A549 (cell line): Measurements from ENCODE around the gene TTC33. TPM values are rescaled to one million over a fixed set of nuclear protein-coding genes. Genes with fewer than 3 reads are reported as not detected.

ENCODE experiments used
- ATAC-seq, 2 experiments: fragments of 200-7000 bp in 1 of 2; fragments of >200 bp in 1 of 2; cut with Nextera tagmentation in 1 of 2; cut with Tn5 transposase in 1 of 2; 3 replicates each; pipeline versions ENCODE4 v1.8.0 to v1.9.1; 2018 to 2020; ENCODE audit warnings: mild to moderate bottlenecking in 1 of 2, moderate library complexity in 1 of 2
- CTCF ChIA-PET: fragments of 300-600 bp; sonication (Branson Sonifier 250); formaldehyde crosslinking; extraction: SDS; loops from one replicate; lab custom pipeline; 2021; ENCODE audit warnings: antibody characterized with exemption, inconsistent platforms; lab: Yijun Ruan, JAX
- POLR2A ChIA-PET: fragments of 350-600 bp; formaldehyde crosslinking; extraction: SDS; loops from one replicate; lab custom pipeline; 2021; ENCODE audit warnings: antibody characterized with exemption, inconsistent platforms; lab: Yijun Ruan, JAX
- DNase-seq, 2 experiments: peaks; one replicate each; pipeline versions ENCODE4 v3.0.0 to v3.0.0-alpha.2; 2011 to 2016; ENCODE audit warnings: low read depth in 1 of 2, low spot score in 1 of 2
- FAIRE-seq: peaks from 2 replicates; lab custom pipeline; 2011; peaks lifted over from hg19 to GRCh38; lab: Jason Lieb, UNC
- H3K27ac ChIP-seq, 2 experiments: fragments of >200 bp; sonication (Bioruptor Twin); formaldehyde crosslinking; 3 replicates each; pipeline ENCODE4 v1.5.1; 2016 to 2017
- H3K4me1 ChIP-seq: fragments of >200 bp; sonication (Bioruptor Twin); formaldehyde crosslinking; 3 replicates; pipeline ENCODE4 v1.6.1; 2016
- H3K4me2 ChIP-seq: fragments of >200 bp; sonication (Bioruptor Twin); formaldehyde crosslinking; 3 replicates; pipeline ENCODE4 v1.6.1; 2016
- H3K4me3 ChIP-seq: fragments of >200 bp; sonication (Bioruptor Twin); formaldehyde crosslinking; 3 replicates; pipeline ENCODE4 v1.5.1; 2016
- H3K9me3 ChIP-seq: fragments of >200 bp; sonication (Bioruptor Twin); formaldehyde crosslinking; 3 replicates; pipeline ENCODE4 v1.6.1; 2016
- BHLHE40 ChIP-seq: IDR thresholded peaks from 2 replicates; pipeline ENCODE4 v1.6.1; 2012; ENCODE audit warnings: low read depth, low read length, inconsistent platforms
- CBX8 ChIP-seq: fragments of 200-600 bp; sonication (generic); IDR thresholded peaks from 2 replicates; pipeline ENCODE4 v1.6.1; 2016
- CEBPB ChIP-seq, 2 experiments: fragments of >200 bp in 1 of 2; sonication (Bioruptor Twin) in 1 of 2; formaldehyde crosslinking in 1 of 2; IDR thresholded peaks; 2 replicates each; pipeline ENCODE4 v1.6.1; 2012 to 2016
- CHD2 ChIP-seq: fragments of 150-350 bp; IDR thresholded peaks from 2 replicates; pipeline ENCODE4 v1.6.1; 2014; ENCODE audit warnings: low read length; ENCODE audit not compliant: partially characterized antibody
- CTCF ChIP-seq: fragments of >200 bp; sonication (Bioruptor Twin); formaldehyde crosslinking; IDR thresholded peaks from 3 replicates; pipeline ENCODE4 v1.5.1; 2016
- EP300 ChIP-seq, 2 experiments: fragments of >200 bp; sonication (Bioruptor Twin); formaldehyde crosslinking; IDR thresholded peaks; 2 replicates in 1 of 2; 3 replicates in 1 of 2; pipeline ENCODE4 v1.6.1; 2016 to 2017
- FOSB ChIP-seq: fragments of 250-450 bp; sonication (Bioruptor Pico); IDR thresholded peaks from 2 replicates; pipeline ENCODE4 v1.5.0; 2020; ENCODE audit warnings: mild to moderate bottlenecking, moderate library complexity
- GATA3 ChIP-seq: IDR thresholded peaks from 2 replicates; pipeline ENCODE4 v1.6.1; 2012; ENCODE audit warnings: borderline replicate concordance
- HES2 ChIP-seq: fragments of >200 bp; sonication (Bioruptor Twin); formaldehyde crosslinking; IDR thresholded peaks from 2 replicates; pipeline ENCODE4 v1.6.1; 2016
- HOXA7 ChIP-seq: fragments of 250-450 bp; sonication (Bioruptor Pico); IDR thresholded peaks from 2 replicates; pipeline ENCODE4 v1.5.0; 2020; ENCODE audit warnings: mild to moderate bottlenecking, moderate library complexity
- HOXB13 ChIP-seq: fragments of 250-450 bp; sonication (Bioruptor Pico); IDR thresholded peaks from 2 replicates; pipeline ENCODE4 v1.5.0; 2020; ENCODE audit warnings: low read depth, mild to moderate bottlenecking, moderate library complexity
- JUN ChIP-seq, 2 experiments: fragments of >200 bp; sonication (Bioruptor Twin); formaldehyde crosslinking; IDR thresholded peaks; 2 replicates in 1 of 2; 3 replicates in 1 of 2; pipeline ENCODE4 v1.6.1; 2016 to 2017
- JUNB ChIP-seq: fragments of >200 bp; sonication (Bioruptor Twin); formaldehyde crosslinking; IDR thresholded peaks from 2 replicates; pipeline ENCODE4 v1.6.1; 2016
- MAFK ChIP-seq: fragments of 450-650 bp; IDR thresholded peaks from 2 replicates; pipeline ENCODE4 v1.6.1; 2014; ENCODE audit not compliant: partially characterized antibody
- MAZ ChIP-seq: fragments of 150-350 bp; IDR thresholded peaks from 2 replicates; pipeline ENCODE4 v1.6.1; 2014; ENCODE audit warnings: antibody characterized with exemption, low read depth, low read length, borderline replicate concordance
- NFE2L2 ChIP-seq: fragments of 150-350 bp; conservative IDR thresholded peaks from 2 replicates; pipeline ENCODE4 v1.6.1; 2014; ENCODE audit warnings: low read length
- NPAS2 ChIP-seq: fragments of 250-450 bp; sonication (Bioruptor Pico); IDR thresholded peaks from 2 replicates; pipeline ENCODE4 v1.8.0; 2022; ENCODE audit warnings: mild to moderate bottlenecking, moderate library complexity, borderline replicate concordance
- NR3C1 ChIP-seq: fragments of >200 bp; sonication (Bioruptor Twin); formaldehyde crosslinking; IDR thresholded peaks from 3 replicates; pipeline ENCODE4 v1.6.1; 2017
- PBX3 ChIP-seq: IDR thresholded peaks from 2 replicates; pipeline ENCODE4 v1.6.1; 2012
- POLR2A ChIP-seq: IDR thresholded peaks from 2 replicates; pipeline ENCODE4 v1.6.1; 2012; ENCODE audit warnings: mild to moderate bottlenecking, low read length
- POLR2AphosphoS2 ChIP-seq: conservative IDR thresholded peaks from 2 replicates; pipeline ENCODE4 v1.6.1; 2012; ENCODE audit warnings: low read length, improper control_type of control experiment, inconsistent platforms
- RAD21 ChIP-seq, 2 experiments: fragments of >200 bp in 1 of 2; sonication (Bioruptor Twin) in 1 of 2; formaldehyde crosslinking in 1 of 2; IDR thresholded peaks in 1 of 2; conservative IDR thresholded peaks in 1 of 2; 2 replicates in 1 of 2; 3 replicates in 1 of 2; pipeline ENCODE4 v1.6.1; 2012 to 2018; ENCODE audit warnings: inconsistent platforms in 1 of 2
- RARB ChIP-seq: fragments of 250-450 bp; sonication (Bioruptor Pico); IDR thresholded peaks from 2 replicates; pipeline ENCODE4 v1.8.0; 2021; ENCODE audit warnings: mild to moderate bottlenecking, moderate library complexity
- RCOR1 ChIP-seq: fragments of 150-350 bp; IDR thresholded peaks from 2 replicates; pipeline ENCODE4 v1.6.1; 2014; ENCODE audit warnings: antibody characterized with exemption, low read length, low read depth
- REST ChIP-seq: fragments of 200-600 bp; sonication (generic); IDR thresholded peaks from 2 replicates; pipeline ENCODE4 v1.6.1; 2016; ENCODE audit warnings: antibody characterized with exemption, mild to moderate bottlenecking, moderate library complexity
- SMC3 ChIP-seq: fragments of >200 bp; sonication (Bioruptor Twin); formaldehyde crosslinking; IDR thresholded peaks from 3 replicates; pipeline ENCODE4 v1.6.1; 2018; ENCODE audit warnings: inconsistent platforms
- SREBF2 ChIP-seq: fragments of 450-650 bp; IDR thresholded peaks from 2 replicates; pipeline ENCODE4 v1.6.1; 2014; ENCODE audit warnings: mild to moderate bottlenecking, moderate library complexity
- ZC3H11A ChIP-seq: fragments of 450-650 bp; IDR thresholded peaks from 2 replicates; pipeline ENCODE4 v1.6.1; 2014; ENCODE audit warnings: antibody characterized with exemption, mild to moderate bottlenecking
- ZSCAN20 ChIP-seq: fragments of 250-450 bp; sonication (Bioruptor Pico); IDR thresholded peaks from 2 replicates; pipeline ENCODE4 v1.8.0; 2022; ENCODE audit warnings: mild to moderate bottlenecking, moderate library complexity
- WGBS: methylation state at CpG from one replicate; pipeline ENCODE4 v1.1.6; 2017; ENCODE audit errors: missing lambda C conversion rate; 5-methylcytosine and 5-hydroxymethylcytosine counted together
- polyA plus RNA-seq, 4 experiments: library from polyadenylated mRNA; depleted of rRNA in 3 of 4; stranded (reverse); fragments of >200 nt; fragmentation: RNase III in 1 of 4; extraction: RNeasy Plus Mini Kit Qiagen cat#74134 plus additional on column Dnase treatment in 1 of 4; gene quantifications; 2 replicates in 3 of 4; 3 replicates in 1 of 4; pipeline ENCODE4 v1.2.3, GENCODE V29; 2011 to 2017

TTC33 gene
- polyA plus RNA-seq, 2 of the 4 experiments (the other 2 are of a cell fraction): 17.1 to 19.8 TPM

GRCh38 chr5:40549616-40550015 is 206.1 kb downstream of the TTC33 start:
- 5% methylated on average over 1 of the region's 1 CpG for WGBS
- Histone ChIP-seq H3K4me3 (no peak overlapping the region), H3K9me3 (peaks cover 2% of the 10 kb centered on the region; the same call in 1 of the 3 replicates), H3K4me2 (no peak overlapping the region), H3K4me1 (peaks cover 58% of the 10 kb centered on the region), H3K27ac (peak overlapping the region; percentile 61 to 81; a peak in 3 of 6 replicates)
- ChIA-PET CTCF (interaction anchor here (1.0 kb wide), 1 partner anchor 12 kb away, joined by 3 read pairs; no protein-coding TSS in a partner anchor), POLR2A (no interaction called here)
- FAIRE-seq (no peak), DNase-seq (no peak), ATAC-seq (no peak)
- TF ChIP-seq PBX3 (no peak), EP300 (IDR thresholded peaks at IDR 0.05) (no peak), CBX8 (no peak), RCOR1 (no peak), POLR2AphosphoS2 (no peak), BHLHE40 (no peak), CHD2 (no peak), POLR2A (no peak), REST (no peak)

GRCh38 chr5:40547994-40548575 is 207.7 kb downstream of the TTC33 start:
- H3K4me3 ChIP-seq: 0 out of 3 replicates have a peak overlapping the region, but pooled peaks have one; percentile 4
- 6% methylated on average over 3 of the region's 3 CpGs for WGBS
- ChIA-PET POLR2A (no interaction called here), CTCF (interaction anchor here (0.6 to 1.2 kb wide), 2 partner anchors 10 to 1282 kb away, joined by 3 read pairs; no protein-coding TSS in a partner anchor)
- H3K4me1 ChIP-seq: peaks cover 43% of the 10 kb centered on the region
- peaks cover 2% of the 10 kb centered on the region; the same call in 1 of the 3 replicates for H3K9me3 ChIP-seq
- peak overlapping the region; percentile 77 to 81 for H3K27ac ChIP-seq
- ATAC-seq: peak in 1 of 2 experiments; percentile 62; a peak in 1 of 6 replicates
- TF ChIP-seq JUNB (peak; percentile 40; the same call in 1 of the 2 replicates), ZSCAN20 (CRISPR knock-in tag) (no peak), MAFK (no peak), NFE2L2 (no peak), MAZ (no peak), CEBPB (IDR thresholded peaks at IDR 0.05) (peak; percentile 92 to 94), GATA3 (peak; percentile 51), RARB (CRISPR knock-in tag) (no peak), NPAS2 (CRISPR knock-in tag) (no peak), ZC3H11A (no peak), NR3C1 (no peak), HOXB13 (CRISPR knock-in tag) (no peak), RAD21 (conservative IDR thresholded peaks at IDR 0.05 in 1 of 2, IDR thresholded peaks at IDR 0.05 in 1 of 2) (peak in 1 of 2 experiments; percentile 27; a peak in 1 of 5 replicates), EP300 (IDR thresholded peaks at IDR 0.05) (peak in 1 of 2 experiments; percentile 31; a peak in 2 of 5 replicates), SREBF2 (no peak), JUN (IDR thresholded peaks at IDR 0.05) (0 out of 5 replicates have a peak, but pooled peaks of 1 of the 2 experiments have one; percentile 30), HOXA7 (CRISPR knock-in tag) (no peak), FOSB (CRISPR knock-in tag) (no peak), POLR2AphosphoS2 (no peak), HES2 (peak; percentile 77; the same call in 1 of the 2 replicates), SMC3 (peak; percentile 14; the same call in 1 of the 3 replicates), CTCF (no peak)
- peak in 1 of 2 experiments; percentile 52 for DNase-seq
- H3K4me2 ChIP-seq: peak overlapping the region; percentile 70
- no peak for FAIRE-seq
